Fibroblast of villous mesenchyme (primary cell): ENCODE data around the gene TSPAN15. TPM values are rescaled to one million over a fixed set of nuclear protein-coding genes. Genes with fewer than 3 reads are reported as not detected.

Experiments
- DNase-seq: peaks from one replicate; pipeline ENCODE4 v3.0.0-alpha.2; 2010; ENCODE audit warnings: low read depth
- H3K4me3 ChIP-seq: 2 replicates; pipeline ENCODE4 v1.5.1; 2011; ENCODE audit warnings: low read depth, mild to moderate bottlenecking, low read length
- total RNA-seq: library from RNA; depleted of rRNA; stranded (reverse); fragments of >200 nt; gene quantifications from 2 replicates; pipeline ENCODE4 v1.2.3, GENCODE V29; 2012
- TF ChIP-seq, protein P1 (sequence below): IDR thresholded peaks from 2 replicates; pipeline ENCODE4 v1.5.1; 2012; ENCODE audit warnings: low read depth, mild to moderate bottlenecking, low read length; ENCODE audit not compliant: insufficient read depth

The TSPAN15 gene
- total RNA-seq, 1 donor: 6.0 TPM

GRCh38 chr10:69506834-69507713 is 55.8 kb downstream of the TSPAN15 start:
- H3K4me3 ChIP-seq: no peak overlapping the region
- DNase-seq: peak; percentile 5

DNA sequence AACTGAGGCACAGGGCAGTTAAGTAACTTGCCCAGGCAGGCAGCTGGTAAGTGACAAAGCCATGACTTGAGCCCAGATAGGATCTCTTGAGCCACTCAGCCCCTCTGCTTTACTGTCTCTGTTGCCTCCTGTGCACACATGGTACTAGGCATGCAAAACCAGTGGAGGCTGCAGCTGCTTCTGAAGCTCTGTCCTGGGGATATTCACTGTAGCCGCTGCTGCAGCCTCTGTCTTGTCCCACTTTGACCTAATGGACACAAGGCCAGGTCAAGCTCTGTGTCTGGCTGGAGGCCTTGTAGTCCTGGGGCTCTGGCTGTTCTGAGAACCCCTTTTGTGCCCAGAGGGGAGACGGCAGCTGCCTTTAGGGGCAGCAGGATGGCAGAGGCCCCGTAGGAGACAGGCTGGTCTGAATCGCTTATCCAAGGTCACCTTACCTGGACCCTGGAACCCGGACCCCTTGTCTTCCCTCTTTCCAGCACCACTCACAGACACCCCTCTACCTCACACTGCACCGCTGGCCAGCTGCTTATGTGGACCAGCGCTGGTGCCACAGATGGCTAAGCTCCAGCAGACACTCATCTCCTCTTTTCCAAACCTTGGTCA is 57.6 kb downstream of the TSPAN15 start:
- no peak overlapping the region for H3K4me3 ChIP-seq
- TF ChIP-seq, protein P1, sequence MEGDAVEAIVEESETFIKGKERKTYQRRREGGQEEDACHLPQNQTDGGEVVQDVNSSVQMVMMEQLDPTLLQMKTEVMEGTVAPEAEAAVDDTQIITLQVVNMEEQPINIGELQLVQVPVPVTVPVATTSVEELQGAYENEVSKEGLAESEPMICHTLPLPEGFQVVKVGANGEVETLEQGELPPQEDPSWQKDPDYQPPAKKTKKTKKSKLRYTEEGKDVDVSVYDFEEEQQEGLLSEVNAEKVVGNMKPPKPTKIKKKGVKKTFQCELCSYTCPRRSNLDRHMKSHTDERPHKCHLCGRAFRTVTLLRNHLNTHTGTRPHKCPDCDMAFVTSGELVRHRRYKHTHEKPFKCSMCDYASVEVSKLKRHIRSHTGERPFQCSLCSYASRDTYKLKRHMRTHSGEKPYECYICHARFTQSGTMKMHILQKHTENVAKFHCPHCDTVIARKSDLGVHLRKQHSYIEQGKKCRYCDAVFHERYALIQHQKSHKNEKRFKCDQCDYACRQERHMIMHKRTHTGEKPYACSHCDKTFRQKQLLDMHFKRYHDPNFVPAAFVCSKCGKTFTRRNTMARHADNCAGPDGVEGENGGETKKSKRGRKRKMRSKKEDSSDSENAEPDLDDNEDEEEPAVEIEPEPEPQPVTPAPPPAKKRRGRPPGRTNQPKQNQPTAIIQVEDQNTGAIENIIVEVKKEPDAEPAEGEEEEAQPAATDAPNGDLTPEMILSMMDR: no peak
- DNase-seq: no peak

More at GRCh38 chr10:69506834-69507713, 55.8 kb downstream of the TSPAN15 start:
- TF ChIP-seq, protein P1: no peak

DNA sequence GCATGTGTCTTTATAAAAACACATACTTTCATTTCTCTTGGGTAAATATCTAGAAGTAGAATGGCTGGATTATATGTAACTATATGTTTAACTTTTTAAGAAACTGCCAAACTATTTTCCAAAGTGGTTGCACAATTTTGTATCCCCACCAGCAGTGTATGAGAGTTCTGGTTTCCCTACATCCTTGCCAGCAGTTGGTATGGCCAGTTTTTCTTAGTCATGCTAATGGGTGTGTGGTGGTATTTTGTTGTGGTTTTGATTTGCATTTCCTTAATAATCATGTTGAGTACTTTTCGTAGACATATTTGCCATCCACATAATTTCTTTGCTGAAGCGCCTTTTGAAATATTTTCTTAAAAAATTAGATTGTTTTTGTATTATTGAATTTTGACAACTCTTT is 61.6 kb downstream of the TSPAN15 start:
- no peak overlapping the region for H3K4me3 ChIP-seq
- no peak for DNase-seq
- TF ChIP-seq, protein P1: no peak

- no peak overlapping the region for H3K4me3 ChIP-seq
- TF ChIP-seq, protein P1: no peak
- DNase-seq: no peak
Measured at GRCh38 chr10:69513617-69514016, 62.4 kb downstream of the TSPAN15 start.

DNA sequence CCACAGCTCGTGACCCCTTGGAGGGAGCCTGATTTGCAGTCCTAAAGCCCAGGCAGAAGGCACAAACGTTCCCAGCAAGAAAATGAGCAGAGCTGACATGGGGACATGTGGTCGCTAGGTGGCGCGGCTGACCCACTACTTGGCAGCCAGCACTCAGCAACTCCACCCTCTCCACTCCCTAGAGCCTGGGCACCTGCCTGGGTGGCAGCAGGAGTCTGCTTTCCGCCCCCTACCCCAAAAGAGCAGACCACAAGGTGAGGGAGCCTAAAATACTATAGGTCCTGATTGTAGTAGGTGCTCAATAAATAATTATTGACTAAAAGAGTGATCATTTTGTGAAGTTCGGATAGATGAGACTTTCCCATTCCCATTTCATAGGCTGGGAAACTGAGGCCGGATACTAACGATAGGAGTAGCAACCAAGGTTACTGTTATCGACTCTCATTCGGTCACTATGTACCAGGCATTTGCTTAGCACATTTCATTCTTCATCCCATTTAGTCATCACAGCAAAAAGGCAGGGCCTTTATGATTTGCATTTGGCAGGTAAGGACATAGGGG is 64.5 kb downstream of the TSPAN15 start:
- TF ChIP-seq, protein P1: peak; percentile 91
- peak; percentile 67 for DNase-seq
- H3K4me3 ChIP-seq: no peak overlapping the region

DNA sequence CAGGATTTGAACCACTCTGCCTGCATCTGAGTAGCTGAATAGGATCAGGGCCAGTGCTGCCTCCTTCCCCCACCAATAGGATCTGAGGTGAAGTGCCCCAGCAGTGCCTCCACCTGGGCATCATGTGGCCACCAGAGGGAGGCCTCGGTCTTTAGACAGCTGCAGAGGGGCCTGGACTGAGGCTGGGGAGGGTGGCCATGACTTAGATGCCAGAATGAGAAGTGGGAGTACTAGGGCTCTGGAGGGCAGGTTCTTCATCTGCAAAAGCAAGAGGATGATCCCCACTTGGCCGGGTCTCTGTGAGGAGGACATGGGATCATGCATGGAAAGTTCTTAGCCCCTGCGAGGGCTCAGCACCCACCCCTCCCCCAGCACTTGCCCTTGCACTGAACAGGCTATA is 65.1 kb downstream of the TSPAN15 start:
- no peak for DNase-seq
- TF ChIP-seq, protein P1: peak; percentile 14
- no peak overlapping the region for H3K4me3 ChIP-seq
